ENCODE data around the gene IL7R.

Gene IL7R

GRCh38 chr5:35856765-35857351 is at the start of gene IL7R:
Gene IL7R (plus strand): TSS chr5:35856891. CDS start chr5:35856978, 87 bp downstream.
- DNase-seq = no peak

GRCh38 chr5:35810601-35811000 is 46.1 kb upstream of the IL7R start:
- no peak for DNase-seq

GRCh38 chr5:35811108-35811741 is 45.5 kb upstream of the IL7R start:
- no peak for DNase-seq

GRCh38 chr5:35813521-35813920 is 43.2 kb upstream of the IL7R start:
- no peak for DNase-seq

GRCh38 chr5:35815089-35815936 is 41.4 kb upstream of the IL7R start:
- DNase-seq = no peak

- DNase-seq = no peak
These were observed 39.7 kb upstream of the IL7R start for GRCh38 chr5:35816881-35817521.

- no peak for DNase-seq
These were observed 37.7 kb upstream of the IL7R start for GRCh38 chr5:35819026-35819425.

- no peak for DNase-seq
These were observed 37.0 kb upstream of the IL7R start for GRCh38 chr5:35819668-35820067.

- DNase-seq = no peak
These were observed 36.0 kb upstream of the IL7R start for GRCh38 chr5:35820735-35821134.

GRCh38 chr5:35821513-35821912 is 35.2 kb upstream of the IL7R start:
- DNase-seq = no peak

GRCh38 chr5:35822511-35822910 is 34.2 kb upstream of the IL7R start:
- DNase-seq = no peak

GRCh38 chr5:35823347-35824098 is 33.2 kb upstream of the IL7R start:
- DNase-seq = no peak

GRCh38 chr5:35826056-35826455 is 30.6 kb upstream of the IL7R start:
- DNase-seq = no peak

GRCh38 chr5:35826554-35826953 is 30.1 kb upstream of the IL7R start:
- no peak for DNase-seq

GRCh38 chr5:35828082-35828598 is 28.6 kb upstream of the IL7R start:
- no peak for DNase-seq

GRCh38 chr5:35830587-35830986 is 26.1 kb upstream of the IL7R start:
- no peak for DNase-seq

- DNase-seq = no peak
These were observed 23.9 kb upstream of the IL7R start for GRCh38 chr5:35832762-35833161.

- DNase-seq = no peak
These were observed 23.5 kb upstream of the IL7R start for GRCh38 chr5:35833224-35833623.

GRCh38 chr5:35835796-35836742 is 20.6 kb upstream of the IL7R start:
- DNase-seq = no peak

- DNase-seq = no peak
These were observed 18.2 kb upstream of the IL7R start for GRCh38 chr5:35838370-35839042.

GRCh38 chr5:35842856-35843255 is 13.8 kb upstream of the IL7R start:
- DNase-seq = no peak

Data from DMS79 (cell line).